Measurements from ENCODE around the gene KIF26A.

Gene KIF26A

GRCh38 chr14:104101651-104102281 lies 36.6 kb upstream of the KIF26A start:
- no peak for DNase-seq

- no peak for DNase-seq
These were observed 36.0 kb upstream of the KIF26A start for GRCh38 chr14:104102282-104102914.

- no peak for DNase-seq
These were observed 35.3 kb upstream of the KIF26A start for GRCh38 chr14:104103061-104103445.

GRCh38 chr14:104103446-104104075 lies 34.8 kb upstream of the KIF26A start:
- no peak for DNase-seq

- DNase-seq = no peak
These were observed 34.1 kb upstream of the KIF26A start for GRCh38 chr14:104104076-104104901.

- DNase-seq = no peak
These were observed 33.1 kb upstream of the KIF26A start for GRCh38 chr14:104105071-104105821.

- no peak for DNase-seq
These were observed 32.4 kb upstream of the KIF26A start for GRCh38 chr14:104105822-104106470.

GRCh38 chr14:104106471-104106991 lies 31.9 kb upstream of the KIF26A start:
- DNase-seq = no peak

GRCh38 chr14:104107101-104107581 lies 31.2 kb upstream of the KIF26A start:
- no peak for DNase-seq

- DNase-seq = no peak
These were observed 30.5 kb upstream of the KIF26A start for GRCh38 chr14:104107611-104108569.

GRCh38 chr14:104108570-104109541 lies 29.5 kb upstream of the KIF26A start:
- DNase-seq = no peak

GRCh38 chr14:104109731-104110361 lies 28.5 kb upstream of the KIF26A start:
- DNase-seq = no peak

GRCh38 chr14:104110491-104111209 lies 27.7 kb upstream of the KIF26A start:
- no peak for DNase-seq

GRCh38 chr14:104111301-104112112 lies 26.9 kb upstream of the KIF26A start:
- no peak for DNase-seq

- DNase-seq = no peak
These were observed 26.3 kb upstream of the KIF26A start for GRCh38 chr14:104112113-104112505.

- DNase-seq = no peak
These were observed 25.5 kb upstream of the KIF26A start for GRCh38 chr14:104112609-104113571.
